ENCODE results near the gene SUCLG1.

SUCLG1 gene

DNA sequence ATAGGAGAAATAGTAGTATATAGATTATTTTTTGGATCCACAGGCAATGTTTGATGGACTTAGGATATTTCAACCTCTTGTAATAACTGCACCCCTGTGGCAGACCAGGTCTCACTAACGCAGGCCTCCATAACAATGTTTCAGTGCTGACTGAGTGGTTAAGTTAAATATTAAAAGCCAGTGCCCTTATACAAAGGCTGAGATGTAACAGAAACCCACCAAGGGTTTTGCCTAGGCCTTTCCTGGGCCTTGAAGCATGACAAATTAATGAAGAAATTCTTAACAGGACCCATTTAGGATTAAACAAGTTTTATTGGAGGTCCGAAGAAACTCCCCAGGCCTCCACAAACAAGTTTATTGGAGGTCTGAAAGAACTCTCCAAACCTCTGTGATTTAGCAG is 1.6 kb upstream of the SUCLG1 start:
- no peak for DNase-seq

DNA sequence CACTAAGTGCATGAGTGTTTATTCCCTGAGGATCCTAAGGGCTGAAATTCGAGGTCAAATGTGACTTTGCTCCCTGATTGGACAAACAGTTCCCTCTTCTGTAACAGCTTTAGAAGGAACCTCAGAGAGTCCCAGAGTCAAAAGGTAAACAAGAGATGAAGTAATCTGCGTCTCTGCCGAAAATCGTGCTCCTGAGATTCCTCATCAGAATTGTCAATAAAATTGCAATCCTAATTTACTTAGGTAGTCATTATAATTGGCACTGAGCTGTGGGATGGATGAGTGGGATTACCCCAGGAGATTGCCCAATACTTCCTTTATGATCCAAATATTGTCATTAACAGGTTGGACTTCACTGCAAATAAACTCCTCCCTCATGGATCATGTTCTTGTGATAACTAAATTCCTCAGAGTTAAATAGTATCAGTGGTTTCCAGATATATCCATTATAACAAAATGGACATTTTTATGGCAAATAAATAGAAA is 907 bp upstream of the SUCLG1 start:
- DNase-seq: no peak

DNA sequence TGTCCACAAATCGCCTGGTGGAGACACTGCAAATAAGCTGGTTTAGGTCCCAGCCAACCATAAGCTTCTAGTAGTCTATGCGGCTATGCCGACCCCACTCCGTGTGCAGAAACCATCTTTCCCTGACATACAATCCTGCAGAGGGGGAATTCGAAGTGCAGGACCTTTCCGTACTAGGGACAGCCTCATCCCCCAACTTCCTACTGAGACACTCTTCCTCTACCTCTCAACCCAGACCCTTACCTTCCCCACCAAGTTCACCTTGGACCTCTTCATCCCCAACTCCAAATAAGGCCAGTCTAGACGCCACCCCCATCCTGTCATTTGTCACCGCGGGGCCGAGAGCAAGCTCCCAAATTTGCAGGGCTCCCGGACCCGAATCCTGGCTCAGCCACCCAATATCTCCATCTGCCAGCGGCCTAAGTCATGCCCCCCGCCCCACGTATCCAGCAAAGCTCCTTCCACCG is 496 bp downstream of the SUCLG1 start:
- DNase-seq: no peak

DNA sequence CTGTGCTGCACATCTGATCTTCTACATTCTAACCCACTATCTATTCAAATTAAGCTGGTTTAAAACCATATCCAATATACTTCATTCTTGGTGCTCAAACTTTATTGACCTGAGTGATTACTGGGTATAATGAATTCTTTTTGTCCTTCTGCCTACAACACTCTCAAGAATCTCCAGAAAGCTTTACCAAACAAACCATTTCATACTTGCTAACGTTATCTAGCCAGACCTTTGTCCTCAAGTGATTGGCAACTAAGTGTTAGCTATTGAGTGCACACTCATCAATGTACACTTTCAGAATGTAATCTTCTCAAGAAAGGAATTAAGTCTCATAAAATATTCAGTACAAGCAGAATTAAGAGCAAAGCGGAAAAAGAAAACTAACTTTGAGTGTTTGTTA is 1.4 kb downstream of the SUCLG1 start:
- DNase-seq: no peak

DNA sequence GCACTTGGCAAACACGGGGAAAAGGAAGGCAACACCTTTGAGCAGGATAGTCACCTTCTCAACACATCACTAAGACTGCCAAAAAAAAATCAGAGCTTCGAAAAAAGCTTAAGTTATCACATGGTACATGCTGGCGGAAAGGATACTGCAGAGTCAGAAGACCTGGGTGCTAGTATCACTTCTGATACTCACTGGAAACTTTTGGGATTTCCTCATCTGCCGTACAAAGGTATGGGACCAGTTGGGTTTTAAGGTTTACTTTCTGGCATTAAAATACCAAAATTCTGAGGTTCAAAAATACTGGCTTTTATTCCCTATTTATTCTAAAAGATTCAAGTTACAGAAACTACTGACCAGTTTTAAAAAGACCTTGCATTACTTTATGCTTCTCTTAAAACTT is 2.9 kb downstream of the SUCLG1 start:
- DNase-seq: no peak

DNA sequence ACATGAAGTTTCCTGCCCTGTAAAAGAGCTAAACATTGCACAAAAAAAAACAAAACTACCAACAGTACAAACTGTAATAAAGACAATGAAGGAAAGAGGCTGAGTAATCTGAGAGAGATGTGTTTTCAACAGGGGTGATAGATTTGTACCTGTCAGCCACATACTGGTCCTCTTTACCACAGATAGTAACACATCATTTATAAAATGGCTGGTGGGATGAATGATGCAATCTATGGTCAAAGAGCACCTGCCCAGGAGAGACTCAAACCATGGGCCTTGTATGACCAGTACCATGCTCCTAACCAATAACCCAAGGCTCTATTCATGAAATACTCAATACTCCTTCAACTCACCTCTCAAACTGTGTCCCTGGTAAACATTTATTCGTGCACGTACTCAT is 4.5 kb downstream of the SUCLG1 start:
- no peak for DNase-seq

DNA sequence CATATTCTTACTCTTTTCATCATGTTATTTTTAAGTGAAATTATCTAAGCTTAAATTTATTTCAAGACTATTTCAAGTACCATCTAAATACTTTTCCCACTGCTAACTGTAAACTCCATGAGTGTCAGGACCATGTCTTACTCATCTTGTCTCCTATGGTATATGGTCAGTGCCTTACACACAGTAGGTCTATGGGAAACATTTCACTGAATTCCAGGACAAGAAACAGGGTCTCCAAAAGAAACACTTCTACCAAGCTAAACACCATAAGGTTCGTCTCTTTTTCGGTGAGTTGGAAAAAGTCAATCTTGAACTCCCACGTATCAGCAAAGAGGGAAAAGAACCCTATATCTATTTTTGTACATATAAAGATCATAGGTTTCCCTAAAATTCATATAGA is 6.5 kb downstream of the SUCLG1 start:
- no peak for DNase-seq

DNA sequence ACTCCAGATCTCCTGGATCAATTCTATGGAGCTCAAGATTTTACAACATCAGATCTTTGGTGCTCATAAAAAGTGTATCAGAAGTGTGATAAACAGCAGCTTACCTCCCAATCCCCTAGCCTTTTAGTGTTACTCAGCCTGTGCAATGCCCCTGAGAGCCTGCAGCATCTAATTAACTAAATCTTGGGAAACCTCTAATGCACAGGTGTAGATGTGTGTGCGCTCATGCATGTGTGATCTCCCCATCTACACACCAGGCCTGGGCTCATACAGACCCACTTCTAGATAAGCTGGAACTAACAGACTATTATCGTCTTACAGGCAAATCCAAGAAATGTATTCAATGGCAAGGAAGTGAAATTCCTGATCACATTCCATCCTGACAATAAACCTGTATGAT is 7.5 kb downstream of the SUCLG1 start:
- DNase-seq: no peak

DNA sequence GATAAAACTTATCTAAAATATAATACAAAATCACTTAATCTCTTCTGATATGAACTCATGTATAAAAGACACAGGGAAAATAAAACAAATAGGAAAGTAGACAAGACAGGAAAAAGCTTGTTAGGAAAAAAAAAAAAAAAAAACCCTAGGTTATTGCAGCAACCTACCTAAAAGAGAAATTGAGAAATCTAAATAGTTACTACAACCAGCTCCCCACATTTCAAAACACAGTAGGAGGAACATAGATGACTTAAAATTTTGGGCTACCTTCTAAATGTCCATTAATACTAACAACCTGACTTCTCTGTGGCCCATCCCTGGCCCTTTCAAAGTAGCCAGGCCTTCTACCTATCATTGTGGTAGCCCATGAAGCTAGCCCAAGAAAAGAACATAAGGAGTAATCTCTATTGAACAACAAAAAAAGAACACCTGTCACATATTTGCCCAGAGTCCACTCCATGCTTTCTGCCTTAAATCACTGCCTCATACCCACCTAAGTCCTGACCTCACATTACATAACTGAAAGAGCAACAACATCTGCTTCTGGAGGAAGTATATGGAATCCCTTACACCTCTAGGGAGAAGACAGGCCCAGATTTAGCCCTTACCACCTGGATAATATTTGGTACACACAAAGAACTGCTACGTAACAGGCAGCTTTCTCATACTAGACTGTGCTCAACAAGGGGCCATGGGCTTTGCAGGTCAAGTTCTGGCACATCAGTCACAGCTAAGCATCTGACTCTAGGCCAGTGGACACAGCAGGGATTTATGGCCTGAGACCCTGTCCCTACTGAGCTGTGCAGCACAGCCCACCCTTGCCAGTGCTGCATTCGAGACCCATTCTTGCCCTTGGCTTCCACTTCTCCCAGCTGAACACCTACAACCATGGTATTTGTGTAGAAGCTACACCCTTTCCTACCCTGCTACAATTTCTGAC is 8.5 kb downstream of the SUCLG1 start:
- no peak for DNase-seq

DNA sequence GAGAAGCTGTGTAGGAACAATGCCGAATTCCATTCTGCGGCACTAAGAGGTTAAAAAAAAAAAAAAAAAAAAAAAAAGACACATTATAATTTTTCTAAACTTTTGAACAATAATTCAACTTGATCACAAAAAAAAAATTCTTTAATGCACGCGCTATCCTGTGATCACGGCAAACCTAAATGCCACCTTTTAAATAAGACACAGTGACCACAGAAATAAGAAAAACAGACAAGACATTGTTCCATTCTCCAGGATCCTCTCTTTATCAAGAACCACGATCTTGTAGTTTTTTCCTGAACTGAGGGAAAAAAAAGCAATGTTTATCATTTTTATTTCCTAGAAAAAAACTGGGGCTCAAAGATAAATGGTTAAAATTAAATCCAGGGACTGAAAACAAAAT is 9.4 kb downstream of the SUCLG1 start:
- DNase-seq: no peak

DNA sequence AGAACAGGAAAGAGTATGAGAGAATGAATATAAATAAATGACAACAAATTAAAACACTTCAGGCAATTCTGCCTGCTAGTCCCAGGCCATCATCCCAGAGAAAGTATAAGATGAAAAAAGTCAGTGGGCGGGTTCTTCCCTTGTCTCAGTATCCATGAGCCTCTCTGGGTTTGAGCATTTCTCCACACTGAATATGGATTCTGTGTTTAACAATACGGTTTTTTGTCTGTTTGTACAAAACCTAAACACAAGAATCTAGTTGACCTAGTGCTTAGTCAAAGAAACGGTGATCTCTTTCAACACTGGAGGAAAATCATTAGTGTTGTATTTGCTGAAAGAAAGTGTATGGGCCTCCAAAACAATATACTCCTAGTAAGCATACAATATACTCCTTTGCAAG is 10.0 kb downstream of the SUCLG1 start:
- DNase-seq: no peak

DNA sequence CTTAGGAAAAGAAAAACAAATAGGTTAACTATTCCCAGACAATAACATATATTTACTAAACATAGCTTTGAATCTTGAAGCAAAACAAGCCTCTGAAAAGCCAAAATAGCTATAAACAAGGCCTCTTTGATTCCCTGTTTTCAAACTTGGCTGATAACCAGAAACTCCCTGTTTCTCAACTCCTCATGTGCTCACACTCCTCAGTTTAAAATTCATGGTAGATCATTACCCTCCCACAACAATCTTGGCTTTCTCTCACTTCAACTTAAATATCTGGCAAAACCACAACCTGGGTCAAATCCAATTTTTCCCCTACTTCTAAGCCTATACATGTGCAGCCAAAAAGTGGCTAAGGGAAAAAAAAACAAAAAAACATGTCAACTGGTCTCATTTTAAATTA is 15.6 kb downstream of the SUCLG1 start:
- DNase-seq: no peak

DNA sequence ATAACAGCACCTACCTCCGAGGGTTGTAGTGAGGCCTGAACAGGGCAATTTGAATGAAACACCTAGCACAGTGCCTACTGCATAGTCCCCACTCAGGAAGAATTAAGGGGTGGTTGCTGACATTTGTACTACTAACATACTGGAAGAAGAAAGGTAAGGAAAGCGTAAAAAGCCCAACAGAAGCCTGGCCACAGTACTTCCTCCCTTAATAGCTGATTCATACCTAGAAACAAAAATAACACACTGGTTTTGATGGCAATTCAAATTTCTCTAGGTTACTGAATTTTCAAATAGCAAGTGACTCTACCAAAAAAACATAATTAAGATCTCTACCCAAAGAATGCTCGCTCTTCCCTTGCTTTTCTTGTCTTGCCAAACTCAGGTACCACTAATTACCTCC is 16.2 kb downstream of the SUCLG1 start:
- no peak for DNase-seq

DNA sequence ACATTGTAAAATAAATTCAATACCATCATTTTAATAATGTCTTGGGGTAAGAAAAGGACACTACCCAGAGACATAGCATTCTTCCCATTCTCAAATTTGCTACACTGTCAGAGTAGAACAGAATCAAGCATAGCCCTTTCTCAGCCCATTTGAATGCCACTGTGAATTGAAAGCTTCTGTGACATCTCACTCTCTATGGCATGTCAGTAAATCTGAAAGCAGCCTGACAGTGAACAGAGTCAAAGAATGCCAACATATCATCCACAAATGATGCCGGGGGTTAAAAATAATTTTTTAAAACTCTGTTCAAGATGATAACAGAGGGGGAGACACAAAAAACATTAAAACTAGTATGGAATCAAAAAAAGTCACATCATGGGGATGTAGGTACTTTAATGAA is 17.6 kb downstream of the SUCLG1 start:
- DNase-seq: no peak

DNA sequence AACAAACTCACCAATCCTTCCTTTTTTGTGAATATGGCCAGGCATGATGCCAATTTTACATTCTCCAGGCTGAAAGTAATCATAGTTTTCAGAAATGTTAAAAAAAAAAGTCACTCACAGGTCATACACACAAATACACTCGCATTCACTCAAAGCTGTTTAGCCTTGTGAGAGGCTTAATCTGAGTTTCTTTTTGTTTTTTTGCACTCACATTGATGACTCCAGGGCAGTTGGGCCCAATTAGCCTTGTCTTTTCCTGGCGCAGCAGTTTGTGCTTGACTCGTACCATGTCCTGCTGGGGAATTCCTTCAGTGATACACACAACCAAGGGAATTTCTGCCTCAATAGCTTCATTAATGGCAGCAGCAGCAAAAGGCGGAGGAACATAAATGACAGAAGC is 18.0 kb downstream of the SUCLG1 start:
- no peak for DNase-seq

DNA sequence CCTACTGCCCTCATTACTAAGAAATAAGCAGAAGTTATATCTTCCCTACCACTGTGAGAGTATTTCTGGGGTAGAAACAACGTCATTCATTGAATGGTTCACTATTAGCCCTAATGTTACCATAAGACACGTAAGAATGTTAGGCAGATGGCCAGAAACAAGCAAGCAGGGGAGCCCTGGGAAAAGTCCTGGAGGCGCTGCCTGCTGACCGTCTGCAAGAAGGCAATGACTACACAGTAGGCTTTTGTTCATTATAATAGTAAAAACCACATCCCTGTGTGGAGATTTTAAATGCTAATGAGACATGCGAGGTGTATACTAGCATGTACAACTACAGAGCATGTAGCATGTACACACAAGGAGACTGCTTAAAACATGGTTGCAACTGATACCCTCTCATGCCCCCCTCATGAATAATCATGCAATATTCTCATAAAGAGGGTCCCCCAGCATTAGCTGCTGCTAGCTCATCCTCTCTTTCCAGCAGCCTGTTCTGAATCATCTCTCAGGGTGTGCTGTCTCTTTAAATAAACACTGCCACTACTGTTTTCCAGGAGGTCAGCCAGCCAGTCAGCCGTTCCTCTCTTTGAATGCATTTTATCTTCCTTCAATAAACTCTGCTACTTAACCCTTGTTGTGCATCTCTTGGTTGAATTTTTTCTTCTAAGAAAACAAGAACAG is 23.6 kb downstream of the SUCLG1 start:
- DNase-seq: no peak

DNA sequence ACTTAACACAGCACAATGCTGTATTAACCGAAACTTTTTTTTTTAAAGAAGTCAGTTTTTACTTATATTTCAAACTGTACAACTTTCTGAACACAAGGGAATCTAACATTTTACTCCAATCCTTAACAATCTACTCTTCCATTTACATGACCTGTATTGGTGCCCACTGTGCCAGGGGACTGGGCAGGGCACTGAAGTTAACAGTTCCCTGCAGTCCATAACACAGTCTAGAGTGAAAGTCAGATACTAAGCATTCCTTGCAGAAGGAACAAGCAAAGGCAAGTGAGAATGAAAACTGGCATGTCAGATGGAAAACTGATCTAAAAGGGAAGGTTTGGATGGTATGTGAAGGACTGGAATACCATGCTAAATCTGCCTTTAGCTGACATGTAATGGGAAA is 29.8 kb downstream of the SUCLG1 start:
- no peak for DNase-seq

DNA sequence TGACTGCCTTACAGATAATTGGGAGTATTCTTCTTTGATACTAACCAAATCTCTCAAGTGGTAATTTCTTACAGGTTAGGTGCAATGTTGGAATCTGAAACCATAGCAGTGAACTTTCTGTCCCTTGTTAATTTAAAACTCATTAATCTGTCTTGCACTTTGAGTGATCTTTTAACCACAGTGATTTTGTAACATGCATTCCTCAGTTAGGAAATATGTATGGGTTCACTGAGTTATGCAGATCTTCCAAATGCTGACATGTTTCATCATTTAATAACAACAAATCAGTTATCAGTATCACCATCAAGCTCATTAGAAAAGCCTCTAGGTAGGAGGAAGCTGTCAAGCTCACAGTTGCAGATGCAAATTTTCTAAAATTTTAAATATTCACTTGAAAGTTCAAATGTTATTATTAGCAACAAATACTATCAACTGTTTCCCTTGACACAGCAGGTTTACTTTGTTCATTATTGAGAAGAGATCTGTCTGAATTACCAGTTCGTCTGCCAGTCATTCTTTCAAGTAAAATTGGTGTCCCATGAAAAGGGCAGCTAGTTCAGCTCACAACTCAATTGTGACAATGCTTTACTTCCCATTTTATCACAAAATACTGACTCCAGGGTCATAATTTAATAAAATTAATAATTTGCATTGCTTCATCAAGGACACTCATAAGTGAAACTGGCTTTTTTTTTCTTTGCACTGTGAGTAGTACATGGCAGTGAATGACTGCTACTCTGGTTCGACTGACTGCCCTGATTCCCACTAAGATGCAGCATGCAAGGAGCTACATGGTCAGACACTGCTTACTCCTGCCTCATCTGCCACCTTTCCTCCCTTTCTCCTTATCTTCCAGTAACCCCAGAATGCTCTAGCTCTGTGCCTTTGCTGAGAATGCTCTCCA is 31.6 kb downstream of the SUCLG1 start:
- no peak for DNase-seq

DNA sequence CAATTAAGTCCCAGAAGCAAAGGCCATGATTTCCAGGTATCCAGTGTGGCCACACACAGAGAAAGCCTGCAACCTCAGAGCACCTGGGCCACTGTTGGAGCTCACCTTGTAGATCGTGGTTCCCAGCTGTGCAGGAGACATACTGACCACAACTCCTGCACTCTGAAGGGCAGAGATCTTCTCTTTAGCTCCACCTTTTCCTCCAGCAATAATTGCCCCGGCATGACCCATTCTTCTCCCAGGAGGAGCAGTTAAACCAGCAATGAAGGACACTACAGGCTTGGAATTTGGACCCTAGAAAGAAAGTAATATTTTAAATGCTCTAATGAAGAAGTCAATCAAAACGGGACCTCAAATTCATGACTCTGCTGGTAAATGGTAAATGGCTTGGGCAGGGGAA is 33.8 kb downstream of the SUCLG1 start:
- no peak for DNase-seq

DNA sequence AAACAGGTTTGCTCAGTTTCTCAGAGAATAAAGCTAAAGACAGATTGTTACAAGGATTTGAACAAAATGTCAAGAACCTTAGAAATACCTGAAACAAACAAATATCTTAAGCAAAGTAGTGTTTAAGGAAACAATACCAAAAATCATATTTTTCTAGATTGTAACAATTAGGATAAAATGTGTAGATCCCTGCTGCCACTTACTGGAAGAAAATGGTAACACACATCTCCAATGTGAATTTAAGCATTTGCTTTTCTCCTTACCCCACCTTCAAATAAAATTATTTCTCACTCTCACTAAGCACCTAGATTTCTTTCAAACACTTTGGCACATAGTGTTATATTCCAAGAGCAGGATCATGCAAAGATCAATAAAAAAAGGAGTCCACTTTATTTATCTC is 34.9 kb downstream of the SUCLG1 start:
- DNase-seq: no peak

DNA sequence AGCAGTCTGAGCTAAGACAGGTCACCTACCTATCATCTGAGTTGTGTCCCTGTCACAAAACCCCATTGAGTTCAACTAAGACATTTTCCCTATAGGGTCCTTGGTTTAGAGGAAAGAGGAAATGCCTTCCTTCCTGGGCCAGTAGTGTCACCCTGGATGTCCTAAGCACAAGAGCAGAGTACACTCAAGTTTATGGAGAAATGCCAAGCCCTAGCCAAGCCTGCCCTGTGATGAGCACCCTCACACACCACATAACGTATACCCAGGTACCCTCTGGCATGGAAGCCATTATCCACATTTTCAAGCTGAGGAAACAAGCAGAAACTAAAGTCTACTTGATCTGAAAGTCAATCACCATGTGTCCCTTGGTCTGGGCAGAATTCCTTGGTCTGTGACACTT is 37.3 kb downstream of the SUCLG1 start:
- DNase-seq: no peak

DNA sequence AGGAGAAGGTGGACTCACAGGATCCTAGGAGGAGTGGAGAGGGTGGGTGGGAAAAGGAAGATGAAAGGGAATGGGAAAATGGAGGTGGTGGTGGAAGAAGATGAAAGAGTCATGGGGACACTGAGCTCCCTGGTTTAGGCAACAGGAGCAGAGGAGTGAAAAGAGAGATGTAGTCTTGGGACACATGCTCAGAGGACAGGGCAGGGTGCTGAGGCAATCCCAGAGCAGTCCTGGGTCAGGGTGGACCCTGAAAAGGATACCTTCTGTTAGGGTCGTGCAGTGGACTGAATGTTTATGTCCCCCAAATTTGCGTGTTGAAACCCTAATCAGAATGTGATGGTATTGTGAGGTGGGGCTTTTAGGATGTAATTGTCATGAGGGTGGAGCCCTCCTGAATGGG is 37.9 kb downstream of the SUCLG1 start:
- DNase-seq: no peak

DNA sequence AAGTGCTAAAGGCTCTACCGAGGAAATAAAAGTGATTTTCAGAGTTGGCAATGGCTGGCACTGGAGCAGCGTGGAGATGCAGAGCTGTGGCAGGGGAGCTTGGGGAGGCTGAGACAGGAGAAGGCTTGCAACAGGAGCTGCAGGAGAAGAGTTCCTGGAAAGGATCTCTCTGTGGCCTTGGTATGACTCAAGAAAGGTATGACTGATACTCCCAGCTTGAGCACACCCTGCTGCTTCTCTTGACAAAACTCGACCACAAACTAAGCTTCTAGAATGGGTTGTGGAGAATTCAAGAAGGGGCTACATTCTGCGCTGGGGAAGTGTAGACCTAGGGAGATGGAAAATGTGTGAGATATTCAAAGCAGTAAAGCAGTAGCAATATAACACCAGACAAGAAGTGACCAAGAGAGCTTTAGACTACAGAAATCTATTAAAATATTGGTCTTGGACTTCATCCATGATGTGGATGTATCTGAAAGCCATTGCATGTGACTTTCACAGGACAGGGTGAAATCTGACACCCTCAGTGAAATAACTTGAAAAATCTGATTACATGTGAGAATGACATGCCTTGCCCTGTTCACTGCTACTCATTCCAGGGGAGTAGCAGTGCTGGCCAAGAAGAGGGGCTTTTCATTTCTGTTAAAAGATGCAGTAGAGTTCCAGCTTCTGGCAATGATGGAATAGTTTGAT is 41.5 kb downstream of the SUCLG1 start:
- no peak for DNase-seq

Data from activated T-cell treated with anti-CD3 and anti-CD28 coated beads, Interleukin-2, amount 50 U/mL, for 48 hours (primary cell).